Suppressor macrophage treated with lipopolysaccharide for 1 hour (primary cell): ENCODE results near the gene HAGHL.
A peak's percentile ranks its signal among the peaks of the same experiment; 100 is the strongest.

ENCODE experiments used
- DNase-seq, 3 donors: peaks; one replicate each; pipeline ENCODE4 v3.0.0-alpha.2; 2020 to 2022

The HAGHL gene

DNA sequence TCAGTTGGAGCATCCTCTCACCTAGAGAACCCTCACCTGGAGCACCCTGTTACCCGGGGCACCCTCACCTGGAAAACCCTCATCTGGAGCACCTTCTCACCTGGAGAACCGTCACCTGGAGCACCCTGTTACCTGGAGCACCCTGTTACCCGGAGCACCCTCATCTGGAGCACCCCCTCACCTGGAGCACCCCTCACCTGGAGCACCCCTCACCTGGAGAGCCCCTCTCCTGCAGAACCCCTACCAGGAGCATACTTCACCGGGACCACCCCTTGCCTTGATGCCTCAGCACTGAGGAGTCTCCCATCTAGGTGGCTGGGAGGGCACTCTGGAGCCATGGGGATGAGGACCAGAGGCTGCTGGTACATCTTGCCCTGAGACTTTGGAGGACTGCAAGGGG lies 17.9 kb upstream of the HAGHL start:
- no peak for DNase-seq

DNA sequence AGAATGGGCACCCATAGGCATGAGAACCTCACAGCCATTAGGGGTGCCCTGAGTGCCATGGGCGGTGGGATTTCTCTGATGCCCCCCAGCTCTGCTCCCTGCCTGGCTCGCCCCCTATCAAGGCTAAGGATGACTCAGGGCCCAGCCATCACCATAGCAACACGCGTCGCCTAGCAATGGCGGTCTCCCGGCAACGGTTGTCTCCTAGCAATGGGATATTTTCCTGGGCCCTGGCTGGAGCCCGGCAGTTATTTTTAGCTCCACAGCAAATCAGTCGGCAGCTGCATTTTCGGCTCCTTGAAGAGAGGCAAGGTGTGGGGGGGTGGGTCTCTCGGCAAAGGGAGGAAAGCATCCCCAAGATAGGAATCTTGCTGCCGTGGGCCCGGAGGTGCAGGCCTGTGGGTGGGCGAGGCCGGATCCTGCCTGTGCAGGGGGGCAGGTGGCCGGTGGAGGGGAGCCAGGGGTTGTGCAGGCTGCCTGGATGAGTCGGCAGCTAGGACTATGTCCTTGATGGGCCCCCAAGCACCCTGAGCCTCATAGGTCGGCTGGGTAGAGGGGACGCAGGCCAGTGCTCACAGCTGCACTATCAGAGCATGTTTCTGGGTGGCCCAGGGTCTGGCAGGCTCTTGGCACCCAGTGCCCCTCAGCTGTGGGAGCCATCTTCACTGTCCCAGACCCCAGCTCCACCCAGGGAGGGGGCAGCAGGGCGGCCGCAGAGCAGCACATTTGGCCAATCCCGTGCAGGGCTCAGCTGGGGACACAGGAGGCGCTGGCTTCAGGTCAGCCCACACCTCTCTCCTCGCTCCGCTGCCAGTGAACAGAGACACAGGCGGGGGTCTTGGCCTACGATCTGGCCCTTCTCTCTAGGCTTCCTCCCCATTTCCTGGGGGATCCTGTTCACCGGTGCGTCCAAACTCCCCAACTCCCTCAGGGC lies 17.1 kb upstream of the HAGHL start:
- DNase-seq: peak; percentile 32 to 37 (median 32)

- no peak for DNase-seq
Observed at GRCh38 chr16:710500-711075, 16.3 kb upstream of the HAGHL start.

GRCh38 chr16:711084-711483 lies 15.8 kb upstream of the HAGHL start:
- no peak for DNase-seq

- DNase-seq: peak; percentile 83 to 94 (median 88)
Observed at GRCh38 chr16:711548-712320, 15.2 kb upstream of the HAGHL start.

DNA sequence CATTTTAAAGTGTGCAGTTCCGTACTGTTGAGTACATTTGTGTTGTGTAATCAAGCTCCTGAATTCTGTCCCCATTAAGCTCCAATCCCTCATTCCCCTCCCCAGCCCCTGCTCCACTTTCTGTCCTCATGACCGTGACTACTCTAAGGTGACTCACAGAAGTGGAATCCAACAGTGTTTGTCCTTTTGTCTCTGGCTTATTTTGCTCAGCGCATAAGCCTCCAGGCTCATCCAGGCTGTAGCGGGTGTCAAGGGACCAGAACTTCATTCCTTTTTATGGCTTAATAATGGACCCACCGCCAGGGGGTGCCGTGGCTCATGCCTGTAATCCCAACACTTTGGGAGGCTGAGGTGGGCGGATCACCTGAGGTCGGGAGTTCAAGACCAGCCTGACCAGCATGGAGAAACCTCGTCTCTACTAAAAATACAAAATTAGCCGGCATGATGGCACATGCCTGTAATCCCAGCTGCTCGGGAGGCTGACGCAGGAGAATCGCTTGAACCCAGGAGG lies 14.1 kb upstream of the HAGHL start:
- peak; percentile 62 to 81 (median 67) for DNase-seq

DNA sequence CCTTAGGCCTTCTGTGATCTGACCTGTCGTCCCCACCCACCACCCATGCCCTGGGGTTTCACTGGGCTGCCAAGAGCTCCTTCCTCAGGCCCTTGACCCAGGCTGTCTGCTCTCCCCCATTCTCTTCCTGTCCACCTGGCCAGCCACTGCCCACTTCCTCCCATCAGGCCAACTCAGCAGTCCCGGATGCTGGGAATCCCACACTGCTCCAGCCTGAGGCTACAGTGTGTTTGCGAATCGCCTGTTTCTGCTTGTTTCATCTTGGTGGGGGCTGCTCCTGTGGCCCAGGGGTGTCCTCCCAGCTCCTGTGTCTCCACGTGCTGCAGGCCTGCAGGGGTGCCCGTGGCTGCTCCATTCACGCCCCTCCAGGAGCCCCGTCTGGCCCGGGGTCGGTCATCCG lies 12.8 kb upstream of the HAGHL start:
- no peak for DNase-seq

- DNase-seq: peak; percentile 89 to 98 (median 96)
Observed at GRCh38 chr16:714558-715476, 12.1 kb upstream of the HAGHL start, which contains the start of gene METRN. TSS of gene METRN (plus strand) at chr16:715118. CDS start at chr16:715290, 172 bp downstream.

DNA sequence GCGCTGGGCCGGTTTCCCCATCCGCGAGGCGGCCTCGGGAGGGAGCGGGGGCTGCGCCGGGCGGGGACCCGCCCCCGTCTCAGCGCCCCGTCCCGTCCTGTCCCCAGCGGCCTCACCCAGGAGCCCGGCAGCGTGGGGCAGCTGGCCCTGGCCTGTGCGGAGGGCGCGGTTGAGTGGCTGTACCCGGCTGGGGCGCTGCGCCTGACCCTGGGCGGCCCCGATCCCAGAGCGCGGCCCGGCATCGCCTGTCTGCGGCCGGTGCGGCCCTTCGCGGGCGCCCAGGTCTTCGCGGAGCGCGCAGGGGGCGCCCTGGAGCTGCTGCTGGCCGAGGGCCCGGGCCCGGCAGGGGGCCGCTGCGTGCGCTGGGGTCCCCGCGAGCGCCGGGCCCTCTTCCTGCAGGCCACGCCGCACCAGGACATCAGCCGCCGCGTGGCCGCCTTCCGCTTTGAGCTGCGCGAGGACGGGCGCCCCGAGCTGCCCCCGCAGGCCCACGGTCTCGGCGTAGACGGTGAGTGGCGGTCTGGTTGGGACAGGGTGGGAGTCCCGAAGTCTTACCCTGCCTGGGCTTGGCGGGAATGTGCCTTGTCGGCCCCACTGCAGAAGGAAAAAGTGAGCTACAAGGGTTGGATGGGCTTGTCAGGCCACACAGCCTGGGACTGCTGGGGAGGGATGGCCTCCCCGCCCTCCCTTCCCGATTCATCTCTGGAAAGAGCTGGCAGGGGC lies 11.3 kb upstream of the HAGHL start:
- DNase-seq: peak in 2 of 3 donors; percentile 34 to 56

GRCh38 chr16:716200-716568 lies 10.7 kb upstream of the HAGHL start:
- DNase-seq: no peak

DNA sequence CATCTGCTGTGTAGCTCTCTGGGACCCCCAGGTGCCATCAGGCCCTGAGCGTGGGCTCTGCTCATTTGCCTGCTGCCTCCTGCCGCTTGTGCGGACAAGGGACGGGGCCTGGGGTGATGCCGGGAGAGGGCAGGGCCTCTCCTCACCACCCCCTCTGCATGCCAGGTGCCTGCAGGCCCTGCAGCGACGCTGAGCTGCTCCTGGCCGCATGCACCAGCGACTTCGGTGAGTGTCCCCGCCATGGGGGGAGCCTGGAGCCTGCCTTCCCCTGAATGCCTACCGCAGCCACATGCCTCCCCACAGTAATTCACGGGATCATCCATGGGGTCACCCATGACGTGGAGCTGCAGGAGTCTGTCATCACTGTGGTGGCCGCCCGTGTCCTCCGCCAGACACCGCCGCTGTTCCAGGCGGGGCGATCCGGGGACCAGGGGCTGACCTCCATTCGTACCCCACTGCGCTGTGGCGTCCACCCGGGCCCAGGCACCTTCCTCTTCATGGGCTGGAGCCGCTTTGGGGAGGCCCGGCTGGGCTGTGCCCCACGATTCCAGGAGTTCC lies 10.1 kb upstream of the HAGHL start:
- DNase-seq: no peak

- DNase-seq: no peak
Observed at GRCh38 chr16:717450-718245, 9.3 kb upstream of the HAGHL start.

DNA sequence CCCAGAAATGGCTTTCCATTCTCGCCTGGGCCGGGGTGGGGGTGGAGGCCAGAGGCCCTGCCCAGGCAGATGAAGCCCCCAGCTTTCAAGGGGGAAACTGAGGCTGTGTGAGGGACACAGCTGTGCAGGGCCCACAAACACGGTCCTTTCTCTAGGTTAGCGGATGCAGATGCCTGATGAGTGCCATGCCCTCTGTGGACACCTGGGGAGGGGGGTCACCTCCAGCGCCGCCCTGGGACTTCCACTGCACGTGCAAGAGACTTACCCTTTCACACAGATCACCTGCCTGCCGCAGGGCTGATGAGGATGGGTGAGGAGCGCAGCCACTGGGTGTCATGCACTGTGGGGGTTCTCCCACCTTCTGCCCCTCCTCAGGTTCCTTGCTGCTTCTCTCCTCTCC lies 8.5 kb upstream of the HAGHL start:
- DNase-seq: no peak

DNA sequence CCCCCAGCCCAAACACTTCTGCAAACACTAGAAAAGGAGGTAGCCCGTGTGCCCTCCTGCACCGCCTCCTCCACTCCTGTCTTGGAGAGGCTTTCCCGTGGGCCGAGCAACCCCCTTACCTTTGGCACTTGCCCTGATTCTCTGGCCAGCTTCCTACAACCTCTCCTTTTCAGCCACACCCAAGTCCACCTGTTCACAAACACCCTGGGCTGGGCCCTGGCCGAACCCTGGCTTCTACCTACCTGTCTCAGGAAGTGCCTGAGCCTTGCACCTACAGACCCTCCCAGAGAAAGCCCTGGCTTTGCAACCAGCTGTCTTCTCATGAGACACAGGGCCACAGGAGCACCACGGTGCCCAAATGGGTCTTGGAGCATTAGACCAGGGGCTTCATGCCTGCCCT lies 8.0 kb upstream of the HAGHL start:
- no peak for DNase-seq

- no peak for DNase-seq
Observed at GRCh38 chr16:719815-720446, 7.0 kb upstream of the HAGHL start.

GRCh38 chr16:720447-720989 lies 6.4 kb upstream of the HAGHL start:
- DNase-seq: peak; percentile 40 to 58 (median 44)

DNA sequence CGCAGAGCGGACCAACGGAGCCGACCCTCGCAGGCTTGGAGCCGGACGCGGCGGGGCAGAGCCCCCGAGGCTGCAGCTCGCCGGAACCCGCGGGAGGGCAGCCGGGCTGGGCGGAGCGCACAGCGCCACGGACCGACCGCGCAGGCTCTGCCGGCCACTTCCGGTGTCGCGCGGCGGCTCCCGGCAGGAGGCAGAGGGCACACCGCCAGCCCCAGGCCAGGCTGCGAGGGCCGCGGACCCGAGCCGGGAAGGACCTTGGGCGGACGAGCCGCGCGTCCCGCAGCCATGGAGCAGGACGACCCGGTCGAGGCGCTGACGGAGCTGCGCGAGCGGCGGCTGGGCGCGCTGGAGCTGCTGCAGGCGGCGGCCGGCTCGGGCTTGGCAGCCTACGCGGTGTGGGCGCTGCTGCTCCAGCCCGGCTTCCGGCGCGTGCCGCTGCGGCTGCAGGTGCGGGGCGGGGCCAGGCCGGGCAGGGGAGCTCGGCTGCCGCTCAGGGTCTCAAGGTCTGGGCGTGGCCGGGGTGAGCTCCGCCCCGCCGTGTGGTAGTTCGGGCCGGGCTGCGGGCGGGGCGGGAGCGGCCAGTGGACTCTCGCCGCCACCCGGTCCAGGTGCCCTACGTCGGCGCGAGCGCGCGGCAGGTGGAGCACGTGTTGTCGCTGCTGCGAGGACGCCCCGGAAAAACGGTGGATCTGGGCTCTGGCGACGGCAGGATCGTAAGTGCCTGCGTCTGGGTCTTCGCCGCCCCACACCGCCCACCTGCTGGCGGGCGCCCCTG lies 5.7 kb upstream of the HAGHL start, which contains the start of gene ANTKMT:
Gene ANTKMT (plus strand): TSS at position 157 of the 775 bp plus-strand sequence. CDS start 129 bp downstream, at position 286.
- DNase-seq: peak; percentile 75 to 90 (median 81)
